Vagina (tissue), 2 donors: Measurements from ENCODE around the gene PLET1. TPM values are rescaled to one million over a fixed set of nuclear protein-coding genes. Genes with fewer than 3 reads are reported as not detected.

Source experiments
- DNase-seq, 2 donors: peaks; one replicate each; pipeline ENCODE4 v3.0.0-alpha.2; 2017; ENCODE audit errors: extremely low spot score in 2 of 2
- H3K27ac ChIP-seq: fragments of 200-600 bp; sonication (generic); one replicate; pipeline ENCODE4 v1.5.1; 2019
- H3K27me3 ChIP-seq: fragments of 200-600 bp; sonication (generic); one replicate; pipeline ENCODE4 v1.5.1; 2019
- H3K36me3 ChIP-seq, 2 donors: fragments of 200-600 bp; sonication (generic); one replicate each; pipeline ENCODE4 v1.5.1; 2017 to 2019
- H3K4me1 ChIP-seq: fragments of 200-600 bp; sonication (generic); one replicate; pipeline ENCODE4 v1.5.1; 2019
- H3K4me3 ChIP-seq, 2 donors: fragments of 200-600 bp; sonication (generic); 1 replicate in 1 of 2; 2 replicates in 1 of 2; pipeline ENCODE4 v1.5.1; 2016 to 2019
- H3K9me3 ChIP-seq: fragments of 200-600 bp; sonication (generic); one replicate; pipeline ENCODE4 v1.5.1; 2019
- POLR2A ChIP-seq, 2 donors: fragments of 450-650 bp; IDR thresholded peaks; one replicate each; pipeline ENCODE4 v1.6.1; 2017; ENCODE audit warnings: antibody characterized with exemption in 2 of 2, mild to moderate bottlenecking in 2 of 2, moderate library complexity in 2 of 2
- POLR2AphosphoS5 ChIP-seq, 2 donors: sonication (generic); formaldehyde crosslinking; IDR thresholded peaks; one replicate each; pipeline ENCODE4 v1.9.0; 2017; ENCODE audit warnings: antibody characterized with exemption in 2 of 2, mild to moderate bottlenecking in 2 of 2, low read depth in 1 of 2; ENCODE audit not compliant: insufficient read depth in 1 of 2
- intact Hi-C: fragments of 100-400 bp; cut with DNase I; formaldehyde crosslinking; loops from one replicate; pipeline ENCODE4 v1.15.1; 2023
- total RNA-seq: library from RNA; depleted of rRNA; stranded (reverse); fragments of >200 nt; gene quantifications from one replicate; pipeline ENCODE4 v1.2.3, GENCODE V29; 2016
- TF ChIP-seq, protein P1 (sequence below), 3 experiments: fragments of 450-650 bp in 2 of 3; fragments of 200-600 bp in 1 of 3; sonication (generic) in 1 of 3; IDR thresholded peaks; one replicate each; pipeline ENCODE4 v1.5.1; 2017 to 2019; ENCODE audit warnings: antibody characterized with exemption in 3 of 3, mild to moderate bottlenecking in 2 of 3, moderate library complexity in 2 of 3

Gene PLET1
- total RNA-seq, 1 donor from 2014 or later: not detected

GRCh38 chr11:112226831-112227401 lies 33.7 kb downstream of the PLET1 start:
- Histone ChIP-seq H3K27ac (peak overlapping the region; percentile 99), H3K36me3 (peaks cover 0 to 25% of the 10 kb centered on the region in 2 donors), H3K9me3 (no peaks in the 10 kb centered on the region), H3K4me1 (peaks cover 27% of the 10 kb centered on the region), H3K4me3 (peak overlapping the region; percentile 65 to 69), H3K27me3 (no peaks in the 10 kb centered on the region)
- TF ChIP-seq POLR2AphosphoS5 (IDR thresholded peaks at IDR 0.05; ENCODE audit: insufficient read depth in 1 of 2, low read depth in 1 of 2) (no peak), POLR2A (IDR thresholded peaks at IDR 0.05) (no peak)
- TF ChIP-seq, protein P1, sequence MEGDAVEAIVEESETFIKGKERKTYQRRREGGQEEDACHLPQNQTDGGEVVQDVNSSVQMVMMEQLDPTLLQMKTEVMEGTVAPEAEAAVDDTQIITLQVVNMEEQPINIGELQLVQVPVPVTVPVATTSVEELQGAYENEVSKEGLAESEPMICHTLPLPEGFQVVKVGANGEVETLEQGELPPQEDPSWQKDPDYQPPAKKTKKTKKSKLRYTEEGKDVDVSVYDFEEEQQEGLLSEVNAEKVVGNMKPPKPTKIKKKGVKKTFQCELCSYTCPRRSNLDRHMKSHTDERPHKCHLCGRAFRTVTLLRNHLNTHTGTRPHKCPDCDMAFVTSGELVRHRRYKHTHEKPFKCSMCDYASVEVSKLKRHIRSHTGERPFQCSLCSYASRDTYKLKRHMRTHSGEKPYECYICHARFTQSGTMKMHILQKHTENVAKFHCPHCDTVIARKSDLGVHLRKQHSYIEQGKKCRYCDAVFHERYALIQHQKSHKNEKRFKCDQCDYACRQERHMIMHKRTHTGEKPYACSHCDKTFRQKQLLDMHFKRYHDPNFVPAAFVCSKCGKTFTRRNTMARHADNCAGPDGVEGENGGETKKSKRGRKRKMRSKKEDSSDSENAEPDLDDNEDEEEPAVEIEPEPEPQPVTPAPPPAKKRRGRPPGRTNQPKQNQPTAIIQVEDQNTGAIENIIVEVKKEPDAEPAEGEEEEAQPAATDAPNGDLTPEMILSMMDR (IDR thresholded peaks at IDR 0.05): no peak
- intact Hi-C loops: no loop called here
- DNase-seq: no peak

- H3K36me3 ChIP-seq: peaks cover 0 to 25% of the 10 kb centered on the region in 2 donors
- peak in 1 of 2 donors; percentile 96 for DNase-seq
- intact Hi-C loops: no loop called here
- no peaks in the 10 kb centered on the region for H3K27me3 ChIP-seq
- no peaks in the 10 kb centered on the region for H3K9me3 ChIP-seq
- peak within 1 kb of the TSS; percentile 99 for H3K27ac ChIP-seq
- TF ChIP-seq POLR2AphosphoS5 (IDR thresholded peaks at IDR 0.05; ENCODE audit: insufficient read depth in 1 of 2, low read depth in 1 of 2) (peak; percentile 68 to 99), POLR2A (IDR thresholded peaks at IDR 0.05) (peak in 1 of 2 donors; percentile 81)
- TF ChIP-seq, protein P1 (IDR thresholded peaks at IDR 0.05): no peak
- peaks cover 31% of the 10 kb centered on the region for H3K4me1 ChIP-seq
- peak within 1 kb of the TSS; percentile 65 to 69 for H3K4me3 ChIP-seq
Measured at GRCh38 chr11:112226062-112226830, 34.4 kb downstream of the PLET1 start, which contains the start of gene PTS. PTS (plus strand) TSS chr11:112226428; CDS start chr11:112226444, 16 bp downstream.

- Histone ChIP-seq H3K27me3 (no peaks in the 10 kb centered on the region), H3K36me3 (peaks cover 0 to 21% of the 10 kb centered on the region in 2 donors), H3K9me3 (no peaks in the 10 kb centered on the region), H3K27ac (peak overlapping the region; percentile 99), H3K4me1 (peaks cover 31% of the 10 kb centered on the region), H3K4me3 (peak overlapping the region; percentile 65 to 69)
- TF ChIP-seq, protein P1 (IDR thresholded peaks at IDR 0.05): no peak
- TF ChIP-seq POLR2A (IDR thresholded peaks at IDR 0.05): no peak
- TF ChIP-seq POLR2AphosphoS5 (IDR thresholded peaks at IDR 0.05; ENCODE audit: insufficient read depth in 1 of 2, low read depth in 1 of 2): no peak
- DNase-seq: no peak
- intact Hi-C loops: no loop called here
Measured at GRCh38 chr11:112225753-112226061, 35.0 kb downstream of the PLET1 start.

GRCh38 chr11:112223754-112224532 lies 36.7 kb downstream of the PLET1 start:
- DNase-seq: no peak
- intact Hi-C loops: loop anchor here (5.0 kb wide), 1 partner anchor 53 kb away; no protein-coding TSS in a partner anchor
- no peak overlapping the region for H3K4me3 ChIP-seq
- H3K27ac ChIP-seq: no peak overlapping the region
- TF ChIP-seq POLR2A (IDR thresholded peaks at IDR 0.05): no peak
- TF ChIP-seq POLR2AphosphoS5 (IDR thresholded peaks at IDR 0.05; ENCODE audit: insufficient read depth in 1 of 2, low read depth in 1 of 2): no peak
- TF ChIP-seq, protein P1 (IDR thresholded peaks at IDR 0.05): no peak
- H3K27me3 ChIP-seq: no peaks in the 10 kb centered on the region
- H3K4me1 ChIP-seq: peaks cover 31% of the 10 kb centered on the region
- H3K36me3 ChIP-seq: peaks cover 0 to 4% of the 10 kb centered on the region in 2 donors
- H3K9me3 ChIP-seq: no peaks in the 10 kb centered on the region
